ENCODE results near the gene C1orf167.

The C1orf167 gene

DNA sequence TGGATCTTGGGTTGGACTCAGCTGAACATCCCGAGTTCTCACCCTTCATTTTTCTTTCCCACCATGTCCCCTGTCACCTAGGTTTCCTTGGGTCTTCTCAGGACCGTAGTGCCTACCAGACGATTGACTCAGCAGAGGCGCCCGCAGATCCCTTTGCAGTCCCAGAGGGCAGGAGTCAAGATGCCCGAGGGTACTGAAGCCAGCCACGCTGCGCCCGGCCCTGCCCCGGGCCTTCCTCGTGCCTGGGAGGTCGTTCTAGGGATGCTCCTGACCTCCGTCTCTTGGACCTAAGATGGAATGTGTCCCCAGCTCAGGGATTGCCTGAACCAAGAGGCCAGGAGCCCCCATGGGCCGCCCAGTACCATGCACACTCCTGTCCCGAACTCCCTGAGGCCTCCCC, 12.0 kb upstream of the C1orf167 start:
- Histone ChIP-seq H3K4me1 (ENCODE audit: control insufficient read depth, insufficient read depth, low read length, poor library complexity, severe bottlenecking) (peaks cover 16% of the 10 kb centered on the region), H3K9me3 (ENCODE audit: control insufficient read depth, low read length) (no peaks in the 10 kb centered on the region), H3K27ac (ENCODE audit: low read depth, low read length, severe bottlenecking) (no peak overlapping the region), H3K36me3 (ENCODE audit: control insufficient read depth, insufficient read depth, low read length) (peaks cover 21% of the 10 kb centered on the region), H3K4me3 (ENCODE audit: extremely low read depth, insufficient read depth, low read length, poor library complexity, severe bottlenecking) (no peak overlapping the region)
- WGBS, 2 experiments (ENCODE audit: insufficient coverage in 2 of 2), result 91 to 96% methylated on average over 14 to 15 of the region's 15 CpGs

DNA sequence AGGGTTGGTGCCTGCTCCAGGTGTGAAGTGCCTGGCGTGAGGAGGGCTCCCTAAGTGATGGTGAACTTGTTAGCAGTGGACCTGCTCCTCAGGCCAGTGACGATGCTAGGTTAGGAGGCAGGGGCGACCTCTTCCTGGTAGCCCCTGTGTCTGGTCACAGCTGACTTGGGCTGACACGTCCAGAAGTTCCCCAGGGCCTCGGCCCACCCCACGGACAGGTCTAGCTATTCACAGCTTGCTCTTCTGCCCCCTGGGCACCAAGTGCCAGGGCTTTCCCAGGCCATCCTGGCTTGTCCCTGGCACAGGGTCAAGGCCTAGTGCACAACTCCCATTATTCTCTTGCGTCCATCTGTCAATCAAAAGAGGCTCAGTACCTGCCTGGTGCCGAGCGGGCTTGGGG, 10.9 kb upstream of the C1orf167 start:
- H3K4me1 ChIP-seq (ENCODE audit: control insufficient read depth, insufficient read depth, low read length, poor library complexity, severe bottlenecking), result peaks cover 16% of the 10 kb centered on the region
- peaks cover 18% of the 10 kb centered on the region for H3K36me3 ChIP-seq (ENCODE audit: control insufficient read depth, insufficient read depth, low read length)
- WGBS, 2 experiments (ENCODE audit: insufficient coverage in 2 of 2), result 95 to 97% methylated on average over 9 of the region's 9 CpGs
- no peak overlapping the region for H3K27ac ChIP-seq (ENCODE audit: low read depth, low read length, severe bottlenecking)
- no peak overlapping the region for H3K4me3 ChIP-seq (ENCODE audit: extremely low read depth, insufficient read depth, low read length, poor library complexity, severe bottlenecking)
- H3K9me3 ChIP-seq (ENCODE audit: control insufficient read depth, low read length), result no peaks in the 10 kb centered on the region

GRCh38 chr1:11752359-11753088, 9.5 kb upstream of the C1orf167 start:
- H3K4me1 ChIP-seq (ENCODE audit: control insufficient read depth, insufficient read depth, low read length, poor library complexity, severe bottlenecking), result peaks cover 16% of the 10 kb centered on the region
- H3K9me3 ChIP-seq (ENCODE audit: control insufficient read depth, low read length), result no peaks in the 10 kb centered on the region
- WGBS, 2 experiments (ENCODE audit: insufficient coverage in 2 of 2), result 75 to 77% methylated on average over 11 of the region's 17 CpGs
- peaks cover 12% of the 10 kb centered on the region for H3K36me3 ChIP-seq (ENCODE audit: control insufficient read depth, insufficient read depth, low read length)
- H3K4me3 ChIP-seq (ENCODE audit: extremely low read depth, insufficient read depth, low read length, poor library complexity, severe bottlenecking), result no peak overlapping the region
- H3K27ac ChIP-seq (ENCODE audit: low read depth, low read length, severe bottlenecking), result peak overlapping the region; percentile 29

GRCh38 chr1:11753555-11754208, 8.3 kb upstream of the C1orf167 start:
- whole genome bisulfite sequencing, 2 experiments (ENCODE audit: insufficient coverage in 2 of 2), result 83% methylated on average over 7 of the region's 7 CpGs
- Histone ChIP-seq H3K4me3 (ENCODE audit: extremely low read depth, insufficient read depth, low read length, poor library complexity, severe bottlenecking) (no peak overlapping the region), H3K36me3 (ENCODE audit: control insufficient read depth, insufficient read depth, low read length) (peaks cover 12% of the 10 kb centered on the region), H3K4me1 (ENCODE audit: control insufficient read depth, insufficient read depth, low read length, poor library complexity, severe bottlenecking) (peaks cover 16% of the 10 kb centered on the region), H3K9me3 (ENCODE audit: control insufficient read depth, low read length) (no peaks in the 10 kb centered on the region), H3K27ac (ENCODE audit: low read depth, low read length, severe bottlenecking) (peak overlapping the region; percentile 23)

- WGBS, 2 experiments (ENCODE audit: insufficient coverage in 2 of 2), result 83 to 100% methylated on average over 1 of the region's 1 CpG
- no peaks in the 10 kb centered on the region for H3K9me3 ChIP-seq (ENCODE audit: control insufficient read depth, low read length)
- peaks cover 16% of the 10 kb centered on the region for H3K4me1 ChIP-seq (ENCODE audit: control insufficient read depth, insufficient read depth, low read length, poor library complexity, severe bottlenecking)
- no peak overlapping the region for H3K27ac ChIP-seq (ENCODE audit: low read depth, low read length, severe bottlenecking)
- H3K36me3 ChIP-seq (ENCODE audit: control insufficient read depth, insufficient read depth, low read length), result no peaks in the 10 kb centered on the region
- no peak overlapping the region for H3K4me3 ChIP-seq (ENCODE audit: extremely low read depth, insufficient read depth, low read length, poor library complexity, severe bottlenecking)
Measured at GRCh38 chr1:11757047-11757446, 4.9 kb upstream of the C1orf167 start.

- Histone ChIP-seq H3K4me1 (ENCODE audit: control insufficient read depth, insufficient read depth, low read length, poor library complexity, severe bottlenecking) (no peaks in the 10 kb centered on the region), H3K9me3 (ENCODE audit: control insufficient read depth, low read length) (no peaks in the 10 kb centered on the region), H3K36me3 (ENCODE audit: control insufficient read depth, insufficient read depth, low read length) (no peaks in the 10 kb centered on the region), H3K4me3 (ENCODE audit: extremely low read depth, insufficient read depth, low read length, poor library complexity, severe bottlenecking) (no peak overlapping the region), H3K27ac (ENCODE audit: low read depth, low read length, severe bottlenecking) (no peak overlapping the region)
- WGBS, 2 experiments (ENCODE audit: insufficient coverage in 2 of 2), result 91 to 100% methylated on average over 1 to 3 of the region's 4 CpGs
Measured at GRCh38 chr1:11759791-11760190, 2.2 kb upstream of the C1orf167 start.

DNA sequence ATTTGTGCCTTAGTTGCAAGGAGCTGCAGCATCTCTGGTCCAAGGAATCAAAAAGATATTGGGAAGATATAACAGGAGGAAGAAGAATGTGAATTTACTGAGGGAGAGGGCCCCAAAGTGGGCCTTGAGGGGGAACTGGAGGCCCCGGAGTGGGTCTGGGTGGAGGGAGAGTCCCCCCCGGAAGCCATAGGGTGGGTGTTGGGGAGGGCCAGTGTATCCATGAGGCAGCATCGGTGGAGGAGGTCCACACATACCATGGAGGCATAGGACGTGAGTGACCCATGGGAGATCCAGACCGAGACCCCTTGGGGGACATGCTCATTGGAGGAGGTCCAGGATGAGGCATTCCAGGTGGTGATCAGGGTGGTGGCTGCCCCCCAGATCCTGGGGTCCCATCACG, 708 bp upstream of the C1orf167 start:
- no peak overlapping the region for H3K27ac ChIP-seq (ENCODE audit: low read depth, low read length, severe bottlenecking)

GRCh38 chr1:11764115-11764514, 2.1 kb downstream of the C1orf167 start:
- H3K4me3 ChIP-seq (ENCODE audit: extremely low read depth, insufficient read depth, low read length, poor library complexity, severe bottlenecking), result no peak overlapping the region
- no peaks in the 10 kb centered on the region for H3K36me3 ChIP-seq (ENCODE audit: control insufficient read depth, insufficient read depth, low read length)
- WGBS, 2 experiments (ENCODE audit: insufficient coverage in 2 of 2), result 92 to 96% methylated on average over 3 of the region's 3 CpGs
- no peaks in the 10 kb centered on the region for H3K4me1 ChIP-seq (ENCODE audit: control insufficient read depth, insufficient read depth, low read length, poor library complexity, severe bottlenecking)
- H3K27ac ChIP-seq (ENCODE audit: low read depth, low read length, severe bottlenecking), result no peak overlapping the region
- H3K9me3 ChIP-seq (ENCODE audit: control insufficient read depth, low read length), result no peaks in the 10 kb centered on the region

More for the DNA sequence above, 708 bp upstream of the C1orf167 start:
- Histone ChIP-seq H3K9me3 (ENCODE audit: control insufficient read depth, low read length) (no peaks in the 10 kb centered on the region), H3K36me3 (ENCODE audit: control insufficient read depth, insufficient read depth, low read length) (no peaks in the 10 kb centered on the region), H3K4me1 (ENCODE audit: control insufficient read depth, insufficient read depth, low read length, poor library complexity, severe bottlenecking) (no peaks in the 10 kb centered on the region), H3K4me3 (ENCODE audit: extremely low read depth, insufficient read depth, low read length, poor library complexity, severe bottlenecking) (no peak overlapping the region)
- WGBS, 2 experiments (ENCODE audit: insufficient coverage in 2 of 2), result 85 to 86% methylated on average over 4 to 6 of the region's 6 CpGs

- no peaks in the 10 kb centered on the region for H3K9me3 ChIP-seq (ENCODE audit: control insufficient read depth, low read length)
- no peaks in the 10 kb centered on the region for H3K36me3 ChIP-seq (ENCODE audit: control insufficient read depth, insufficient read depth, low read length)
- H3K4me1 ChIP-seq (ENCODE audit: control insufficient read depth, insufficient read depth, low read length, poor library complexity, severe bottlenecking), result no peaks in the 10 kb centered on the region
- 84 to 100% methylated on average over 5 to 7 of the region's 7 CpGs for WGBS, 2 experiments (ENCODE audit: insufficient coverage in 2 of 2)
- no peak overlapping the region for H3K4me3 ChIP-seq (ENCODE audit: extremely low read depth, insufficient read depth, low read length, poor library complexity, severe bottlenecking)
- no peak overlapping the region for H3K27ac ChIP-seq (ENCODE audit: low read depth, low read length, severe bottlenecking)
Measured at GRCh38 chr1:11764519-11764918, 2.5 kb downstream of the C1orf167 start.

- H3K36me3 ChIP-seq (ENCODE audit: control insufficient read depth, insufficient read depth, low read length), result no peaks in the 10 kb centered on the region
- H3K27ac ChIP-seq (ENCODE audit: low read depth, low read length, severe bottlenecking), result no peak overlapping the region
- H3K4me1 ChIP-seq (ENCODE audit: control insufficient read depth, insufficient read depth, low read length, poor library complexity, severe bottlenecking), result no peaks in the 10 kb centered on the region
- no peak overlapping the region for H3K4me3 ChIP-seq (ENCODE audit: extremely low read depth, insufficient read depth, low read length, poor library complexity, severe bottlenecking)
- H3K9me3 ChIP-seq (ENCODE audit: control insufficient read depth, low read length), result no peaks in the 10 kb centered on the region
- 87 to 90% methylated on average over 8 to 17 of the region's 19 CpGs for WGBS, 2 experiments (ENCODE audit: insufficient coverage in 2 of 2)
Measured at GRCh38 chr1:11765661-11766428, 3.9 kb downstream of the C1orf167 start.

All from mesodermal cell (in vitro differentiated cells).